ENCODE measurements around the gene CYB5R4. TPM values are rescaled to one million over a fixed set of nuclear protein-coding genes. Genes with fewer than 3 reads are reported as not detected.

Gene CYB5R4
- total RNA-seq, 1 experiment from 2014 or later = 12.5 TPM

- Mint-ChIP-seq H3K9me3 (peaks cover 10% of the 10 kb centered on the region), H3K4me3 (no peak overlapping the region), H3K27ac (no peak overlapping the region), H3K27me3 (ENCODE audit: low read depth) (no peaks in the 10 kb centered on the region), H3K4me1 (peaks cover 26% of the 10 kb centered on the region), H3K36me3 (peaks cover 22% of the 10 kb centered on the region)
- TF ChIP-seq GTF2I (CRISPR knock-in tag; conservative IDR thresholded peaks at IDR 0.05) = no peak
- TF ChIP-seq, protein P1, sequence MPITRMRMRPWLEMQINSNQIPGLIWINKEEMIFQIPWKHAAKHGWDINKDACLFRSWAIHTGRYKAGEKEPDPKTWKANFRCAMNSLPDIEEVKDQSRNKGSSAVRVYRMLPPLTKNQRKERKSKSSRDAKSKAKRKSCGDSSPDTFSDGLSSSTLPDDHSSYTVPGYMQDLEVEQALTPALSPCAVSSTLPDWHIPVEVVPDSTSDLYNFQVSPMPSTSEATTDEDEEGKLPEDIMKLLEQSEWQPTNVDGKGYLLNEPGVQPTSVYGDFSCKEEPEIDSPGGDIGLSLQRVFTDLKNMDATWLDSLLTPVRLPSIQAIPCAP (CRISPR knock-in tag; IDR thresholded peaks at IDR 0.05) = no peak
- no peak for TF ChIP-seq ESRRA (CRISPR knock-in tag; IDR thresholded peaks at IDR 0.05; ENCODE audit: borderline replicate concordance)
- no peak for TF ChIP-seq FOXK1 (CRISPR knock-in tag; IDR thresholded peaks at IDR 0.05)
- no peak for TF ChIP-seq TP53 (CRISPR knock-in tag; IDR thresholded peaks at IDR 0.05)
- POLR2A ChIA-PET = no interaction called here
- DNase-seq (ENCODE audit: low spot score) = no peak
- CTCF ChIA-PET = no interaction called here
- ATAC-seq = no peak; the same call in 1 of the 2 replicates
Observed at GRCh38 chr6:83958241-83958685, 98.8 kb downstream of the CYB5R4 start.

DNA sequence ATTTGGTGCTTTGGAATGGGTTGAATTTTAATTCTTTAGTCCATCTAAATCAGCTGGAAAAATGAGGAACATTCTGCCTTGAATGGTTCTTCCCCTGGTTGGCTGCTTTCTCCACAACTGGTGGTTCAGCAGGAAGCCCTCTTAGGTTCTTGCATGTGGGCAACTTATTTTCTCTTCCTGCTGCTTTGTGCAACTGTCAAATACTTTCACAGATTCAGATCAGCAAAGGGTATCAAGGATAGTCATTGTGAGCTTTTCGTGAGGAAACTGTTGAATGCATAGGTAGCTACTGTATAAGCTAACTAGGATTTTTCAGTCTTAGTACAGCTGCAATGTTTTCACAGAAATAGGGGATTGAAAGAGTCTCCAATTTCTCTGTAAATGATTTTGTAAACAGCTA is 101.2 kb downstream of the CYB5R4 start:
- TF ChIP-seq TEAD1 (CRISPR knock-in tag; IDR thresholded peaks at IDR 0.05) = no peak
- TF ChIP-seq AFF4 (CRISPR knock-in tag; IDR thresholded peaks at IDR 0.05; ENCODE audit: borderline replicate concordance) = no peak
- TF ChIP-seq ZBTB21 (CRISPR knock-in tag; IDR thresholded peaks at IDR 0.05; ENCODE audit: borderline replicate concordance) = no peak
- TF ChIP-seq FOXK1 (CRISPR knock-in tag; IDR thresholded peaks at IDR 0.05) = no peak
- no peak for TF ChIP-seq TP53 (CRISPR knock-in tag; IDR thresholded peaks at IDR 0.05)
- peaks cover 34% of the 10 kb centered on the region for H3K9me3 Mint-ChIP-seq
- H3K36me3 Mint-ChIP-seq = peaks cover 41% of the 10 kb centered on the region
- CTCF ChIA-PET = no interaction called here
- no peak overlapping the region for H3K4me3 Mint-ChIP-seq
- H3K27me3 Mint-ChIP-seq (ENCODE audit: low read depth) = no peaks in the 10 kb centered on the region; the same call in 1 of the 2 replicates
- no peak for ATAC-seq
- no peak for DNase-seq (ENCODE audit: low spot score)
- peaks cover 15% of the 10 kb centered on the region for H3K4me1 Mint-ChIP-seq
- peak overlapping the region; percentile 53; the same call in 1 of the 2 replicates for H3K27ac Mint-ChIP-seq
- POLR2A ChIA-PET = no interaction called here

DNA sequence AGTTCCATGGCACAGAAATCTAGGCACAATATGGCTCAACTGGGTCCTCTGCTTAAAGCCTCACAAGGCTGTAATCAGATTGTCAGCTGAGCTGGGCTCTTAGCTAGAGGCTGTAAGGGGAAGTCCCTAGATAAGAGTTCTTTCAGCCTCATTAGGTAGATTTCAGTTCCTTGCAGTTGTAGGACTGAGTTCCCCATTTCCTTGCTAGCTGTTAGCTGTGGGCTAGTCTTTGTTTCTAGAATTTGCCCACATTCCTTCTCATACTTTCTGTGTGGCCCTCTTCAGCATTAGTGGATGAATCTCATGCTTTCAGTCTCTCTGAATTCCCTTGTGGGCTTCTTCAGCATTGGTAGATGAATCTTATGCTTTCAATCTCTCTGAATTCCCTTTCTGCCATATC is 103.1 kb downstream of the CYB5R4 start:
- no peak overlapping the region for H3K4me3 Mint-ChIP-seq
- ChIA-PET POLR2A (no interaction called here), CTCF (no interaction called here)
- H3K36me3 Mint-ChIP-seq = peaks cover 49% of the 10 kb centered on the region
- ATAC-seq (no peak), DNase-seq (ENCODE audit: low spot score) (no peak)
- peaks cover 48% of the 10 kb centered on the region for H3K9me3 Mint-ChIP-seq
- TF ChIP-seq KAT7 (CRISPR knock-in tag; IDR thresholded peaks at IDR 0.05; ENCODE audit: borderline replicate concordance) (no peak), MXD4 (CRISPR knock-in tag; IDR thresholded peaks at IDR 0.05; ENCODE audit: borderline replicate concordance) (no peak), SMAD4 (CRISPR knock-in tag; IDR thresholded peaks at IDR 0.05) (no peak), ZNF671 (CRISPR knock-in tag; IDR thresholded peaks at IDR 0.05) (no peak), ZNF138 (CRISPR knock-in tag; conservative IDR thresholded peaks at IDR 0.05) (no peak), ZBTB21 (CRISPR knock-in tag; IDR thresholded peaks at IDR 0.05; ENCODE audit: borderline replicate concordance) (no peak), TCF7 (CRISPR knock-in tag; IDR thresholded peaks at IDR 0.05; ENCODE audit: low read depth) (no peak), NFYB (CRISPR knock-in tag; conservative IDR thresholded peaks at IDR 0.05; ENCODE audit: low read depth) (no peak)
- TF ChIP-seq, protein P2, sequence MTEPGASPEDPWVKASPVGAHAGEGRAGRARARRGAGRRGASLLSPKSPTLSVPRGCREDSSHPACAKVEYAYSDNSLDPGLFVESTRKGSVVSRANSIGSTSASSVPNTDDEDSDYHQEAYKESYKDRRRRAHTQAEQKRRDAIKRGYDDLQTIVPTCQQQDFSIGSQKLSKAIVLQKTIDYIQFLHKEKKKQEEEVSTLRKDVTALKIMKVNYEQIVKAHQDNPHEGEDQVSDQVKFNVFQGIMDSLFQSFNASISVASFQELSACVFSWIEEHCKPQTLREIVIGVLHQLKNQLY (CRISPR knock-in tag; IDR thresholded peaks at IDR 0.05) = no peak
- TF ChIP-seq, protein P3, sequence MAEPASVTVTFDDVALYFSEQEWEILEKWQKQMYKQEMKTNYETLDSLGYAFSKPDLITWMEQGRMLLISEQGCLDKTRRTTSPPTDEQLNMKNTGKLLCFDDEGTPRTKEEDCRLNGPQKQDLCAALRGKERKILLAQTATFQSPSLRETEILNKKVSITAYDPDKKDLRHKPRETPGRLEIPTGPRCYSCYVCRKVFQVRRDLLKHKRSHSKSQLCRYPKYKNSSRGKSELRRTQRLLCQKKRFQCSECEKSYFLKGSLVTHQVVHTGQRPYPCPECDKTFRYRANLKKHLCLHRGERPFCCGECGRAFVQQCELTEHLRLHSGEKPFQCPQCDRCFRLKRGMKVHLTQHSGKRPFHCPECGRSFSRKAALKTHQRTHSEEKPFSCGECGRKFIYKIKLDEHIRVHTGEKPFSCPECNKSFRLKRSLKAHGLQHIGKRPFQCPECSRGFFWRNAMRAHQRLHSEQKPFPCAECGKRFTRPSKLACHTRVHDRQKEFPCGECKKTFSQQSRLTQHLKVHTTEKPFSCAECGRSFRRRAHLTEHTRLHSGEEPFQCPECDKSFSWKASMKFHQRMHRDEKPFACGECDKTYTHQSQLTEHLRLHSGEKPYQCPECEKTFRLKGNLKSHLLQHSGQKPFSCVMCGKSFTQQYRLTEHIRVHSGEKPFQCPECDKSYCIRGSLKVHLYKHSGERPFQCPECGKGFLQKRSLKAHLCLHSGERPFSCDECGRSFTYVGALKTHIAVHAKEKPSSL (CRISPR knock-in tag; conservative IDR thresholded peaks at IDR 0.05) = no peak
- H3K27ac Mint-ChIP-seq = no peak overlapping the region
- peaks cover 5% of the 10 kb centered on the region for H3K4me1 Mint-ChIP-seq
- no peaks in the 10 kb centered on the region; the same call in 1 of the 2 replicates for H3K27me3 Mint-ChIP-seq (ENCODE audit: low read depth)
